Measurements from ENCODE around the gene CHD5. TPM values are rescaled to one million over a fixed set of nuclear protein-coding genes. Genes with fewer than 3 reads are reported as not detected.

The CHD5 gene
- total and polyA plus RNA-seq, 2 of the 13 experiments (the other 11 are each of a cell fraction or from before 2014, with no cell fraction given): 0.02 to 0.21 TPM

- TF ChIP-seq KIAA2018 (CRISPR knock-in tag; IDR thresholded peaks at IDR 0.05; ENCODE audit: borderline replicate concordance) (no peak), ZNF530 (CRISPR knock-in tag; IDR thresholded peaks at IDR 0.05; ENCODE audit: low read depth) (no peak), STAT5B (CRISPR knock-in tag; IDR thresholded peaks at IDR 0.05) (no peak), ZNF782 (CRISPR knock-in tag; IDR thresholded peaks at IDR 0.05; ENCODE audit: borderline replicate concordance) (no peak), ZNF878 (CRISPR knock-in tag; IDR thresholded peaks at IDR 0.05) (no peak), XRCC5 (optimal IDR thresholded peaks at IDR 0.05; ENCODE audit: low read length) (peak; percentile 20), FOXP4 (CRISPR knock-in tag; IDR thresholded peaks at IDR 0.05) (peak; percentile 50; the same call in 1 of the 2 replicates), NBN (conservative IDR thresholded peaks at IDR 0.05) (no peak), RXRB (CRISPR knock-in tag; IDR thresholded peaks at IDR 0.05; ENCODE audit: borderline replicate concordance) (peak; percentile 42; the same call in 1 of the 2 replicates), ZNF512 (CRISPR knock-in tag; IDR thresholded peaks at IDR 0.05) (no peak), RARA (CRISPR knock-in tag; IDR thresholded peaks at IDR 0.05) (no peak), ATF3 (CRISPR knock-in tag; IDR thresholded peaks at IDR 0.05) (peak; percentile 82), SNRNP70 (IDR thresholded peaks at IDR 0.05; ENCODE audit: low read depth, low read length) (no peak), CREB1 (IDR thresholded peaks at IDR 0.05) (no peak), CREB1 (CRISPR knock-in tag; IDR thresholded peaks at IDR 0.05) (0 out of 2 replicates have a peak, but pooled peaks have one; percentile 25), FOSL2 (CRISPR knock-in tag; IDR thresholded peaks at IDR 0.05) (peak; percentile 95), HMGA1 (CRISPR knock-in tag; conservative IDR thresholded peaks at IDR 0.05) (no peak)
These were observed 22.5 kb downstream of the CHD5 start (continued) for GRCh38 chr1:6157528-6158174.

Measured in HepG2 (cell line).